DMS 273 (cell line): Measurements from ENCODE around the gene PRICKLE4.
"Not testable (repeated sequence)": the region's sequence is repeated elsewhere in the genome, so short reads cannot be mapped to it uniquely, and the experiment has no call there.

Experiments used
- DNase-seq: peaks from one replicate; lab custom pipeline; 2025; ENCODE audit not compliant: unreplicated experiment; lab: John Stamatoyannopoulos, UW

PRICKLE4 gene

GRCh38 chr6:41791305-41791704 lies 10.7 kb downstream of the PRICKLE4 start:
- DNase-seq: no peak

DNA sequence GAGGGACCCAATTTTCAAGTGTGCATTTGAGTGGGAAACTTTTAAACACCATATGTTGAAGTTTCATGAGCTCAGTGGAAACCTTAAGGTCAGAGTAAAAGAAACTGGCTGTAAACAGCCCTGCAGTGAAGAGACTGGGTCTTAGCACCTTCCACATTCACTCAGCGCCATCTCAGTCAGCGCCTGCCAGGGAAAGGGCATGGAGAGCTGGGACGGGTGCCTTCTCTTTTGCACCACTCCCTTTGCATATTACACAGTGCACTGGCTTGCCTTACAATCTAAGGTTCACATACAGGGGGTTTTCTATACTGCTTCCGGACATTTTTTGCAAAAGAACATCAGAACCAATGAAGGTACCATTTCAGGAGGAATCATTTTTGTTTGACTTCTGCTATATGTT lies 11.4 kb downstream of the PRICKLE4 start:
- DNase-seq: no peak

GRCh38 chr6:41796474-41796873 lies 15.9 kb downstream of the PRICKLE4 start:
- DNase-seq: no peak

GRCh38 chr6:41798901-41799558 lies 18.4 kb downstream of the PRICKLE4 start:
- DNase-seq: no peak

DNA sequence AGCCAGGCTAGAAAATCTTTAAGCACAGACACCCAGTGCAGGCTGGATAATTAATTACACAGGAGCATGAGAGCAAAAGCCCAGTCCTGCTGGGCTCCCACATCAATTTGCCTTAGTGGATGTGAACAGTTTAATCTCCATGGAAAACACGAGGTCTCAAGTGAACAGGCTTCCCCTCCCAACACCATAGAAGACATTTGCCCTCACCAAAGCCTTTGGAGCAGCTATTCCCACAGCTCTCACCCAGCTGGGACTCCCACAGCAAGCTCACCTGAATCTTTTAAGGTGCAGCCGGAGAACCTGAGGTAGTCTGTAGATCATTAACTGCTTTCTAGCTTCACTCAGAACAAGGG lies 19.0 kb downstream of the PRICKLE4 start:
- no peak for DNase-seq

GRCh38 chr6:41801380-41801779 lies 20.8 kb downstream of the PRICKLE4 start:
- DNase-seq: peak; percentile 37

GRCh38 chr6:41805830-41806774 lies 25.5 kb downstream of the PRICKLE4 start:
- DNase-seq: no peak

DNA sequence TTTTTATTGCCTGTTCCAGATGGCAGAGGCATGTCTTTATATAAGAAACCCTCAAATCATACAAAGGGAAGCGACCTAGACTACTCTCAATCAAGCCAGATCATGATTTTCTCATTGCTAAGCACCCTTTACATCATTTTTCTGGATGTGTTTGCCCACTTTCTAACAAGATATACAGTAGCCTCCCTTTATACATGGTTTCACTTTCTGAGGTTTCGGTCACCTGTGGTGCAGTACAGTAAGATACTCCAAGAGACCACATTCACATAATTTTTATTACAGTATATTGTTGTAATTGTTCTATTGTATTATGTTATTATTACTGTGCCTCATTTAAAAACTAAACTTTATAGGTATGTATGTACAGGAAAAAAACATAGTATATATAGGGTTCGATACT lies 30.5 kb downstream of the PRICKLE4 start:
- no peak for DNase-seq

- not testable (repeated sequence) for DNase-seq
These were observed 31.4 kb downstream of the PRICKLE4 start for GRCh38 chr6:41811946-41812345.

GRCh38 chr6:41813469-41813868 lies 32.9 kb downstream of the PRICKLE4 start:
- peak; percentile 44 for DNase-seq

DNA sequence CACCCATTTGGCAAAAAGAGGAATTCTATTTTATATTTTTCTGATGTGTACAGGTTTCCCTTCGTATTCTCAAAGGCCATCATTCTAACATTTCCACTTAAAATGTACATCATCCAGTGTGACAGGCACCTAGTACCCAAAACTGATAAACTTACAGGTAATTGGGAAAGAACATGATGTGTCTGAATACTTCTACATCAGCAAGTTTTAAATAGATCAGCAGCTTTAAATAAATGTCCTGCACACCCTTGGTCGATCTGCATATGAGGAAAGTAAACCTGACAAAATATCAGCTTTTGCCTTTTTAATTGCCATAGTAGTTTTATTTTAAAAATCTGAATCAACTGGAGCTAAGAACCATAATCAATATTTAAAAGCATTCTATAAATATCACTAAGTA lies 33.4 kb downstream of the PRICKLE4 start:
- no peak for DNase-seq

GRCh38 chr6:41814629-41815028 lies 34.0 kb downstream of the PRICKLE4 start:
- DNase-seq: peak; percentile 75

DNA sequence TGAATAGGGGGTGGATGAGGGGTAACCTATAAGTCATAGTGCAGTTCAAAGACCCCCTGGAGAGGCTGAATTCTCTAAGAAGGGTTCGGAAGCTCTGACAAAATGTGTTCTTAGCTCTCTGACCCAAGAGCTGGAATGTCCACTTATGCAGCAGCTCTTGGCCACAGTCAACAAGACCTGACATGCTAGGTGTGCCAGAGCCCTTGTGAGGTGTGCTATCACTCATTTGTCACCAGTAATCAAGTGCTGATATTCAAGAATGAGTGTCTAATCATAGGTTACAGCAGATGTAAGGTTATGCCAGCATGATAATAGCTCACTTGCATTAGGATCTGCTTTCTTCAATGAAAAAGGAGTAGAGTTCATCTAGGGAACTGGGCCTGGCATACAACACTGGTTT lies 35.0 kb downstream of the PRICKLE4 start:
- DNase-seq: no peak

DNA sequence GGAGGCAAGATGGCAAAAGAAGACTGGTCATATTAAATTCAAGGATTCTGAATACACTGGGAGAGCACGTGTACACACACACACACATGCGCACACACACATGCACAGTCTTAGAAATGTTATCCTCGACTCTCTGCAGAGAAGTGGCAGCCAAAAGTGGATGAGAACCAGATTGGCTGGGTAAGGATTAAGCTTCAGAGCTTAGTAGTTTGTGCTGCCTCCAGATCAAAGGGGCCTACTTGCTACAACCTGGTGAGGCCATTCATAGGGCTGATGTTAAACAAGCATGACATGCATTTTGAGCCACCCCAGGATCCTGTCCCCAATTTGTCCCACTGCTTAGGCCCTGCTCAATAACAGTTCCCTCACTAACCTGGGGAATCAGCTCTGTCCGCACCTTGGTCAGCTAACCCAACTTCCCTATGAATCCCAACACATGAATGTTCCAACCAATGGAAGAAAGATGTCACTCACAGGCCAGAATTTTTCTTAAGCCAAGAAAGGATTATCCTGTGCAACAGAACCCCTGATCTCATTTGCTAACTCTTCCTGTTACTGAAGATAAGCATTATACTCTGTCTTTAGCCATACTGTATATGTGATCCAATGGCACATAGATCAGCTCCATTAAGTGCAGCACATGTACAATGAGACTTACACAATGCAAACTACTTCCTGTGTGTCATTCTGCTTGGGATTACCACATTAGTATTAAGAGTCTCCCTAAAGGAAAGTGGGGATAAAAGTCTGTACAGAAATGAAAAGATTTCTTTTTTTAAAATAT lies 37.9 kb downstream of the PRICKLE4 start:
- no peak for DNase-seq

GRCh38 chr6:41821266-41821665 lies 40.7 kb downstream of the PRICKLE4 start:
- DNase-seq: no peak

DNA sequence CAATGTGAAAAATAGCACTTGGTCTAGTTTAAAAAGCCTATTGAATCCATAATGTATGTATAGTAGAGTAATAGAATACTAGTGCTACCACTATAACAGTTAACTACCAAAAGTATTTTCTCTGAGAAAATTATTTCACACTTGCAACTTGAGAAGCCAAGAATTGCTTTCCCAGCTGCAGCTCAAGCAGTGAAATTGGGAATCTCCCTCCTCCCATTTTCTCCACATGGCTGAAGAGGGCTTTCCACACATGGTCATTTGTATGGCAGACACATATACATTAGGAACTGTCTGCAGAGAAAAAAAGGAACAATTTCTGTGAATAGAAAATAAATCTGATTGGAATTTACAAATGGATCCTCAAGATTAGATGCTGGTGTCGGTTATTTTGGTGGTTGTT lies 41.4 kb downstream of the PRICKLE4 start:
- DNase-seq: no peak

DNA sequence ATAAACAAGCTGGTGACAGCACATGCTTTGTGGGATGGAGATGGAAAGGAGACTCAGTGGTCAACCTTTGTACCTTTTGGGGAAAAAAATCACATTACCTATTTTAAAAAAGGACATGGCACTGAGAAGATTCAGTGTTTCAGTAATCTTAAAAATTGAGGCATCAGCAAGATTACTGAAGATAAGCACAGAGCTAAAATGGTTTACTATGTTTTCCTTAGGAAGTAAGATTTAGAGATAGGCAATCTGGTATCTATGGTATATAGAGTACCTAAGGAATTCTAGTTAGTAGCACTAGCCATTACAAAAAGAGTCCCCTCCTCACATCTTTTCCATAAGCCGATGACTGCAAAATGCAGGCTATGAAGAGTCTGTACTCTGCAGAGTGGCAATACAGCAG lies 42.6 kb downstream of the PRICKLE4 start:
- no peak for DNase-seq

DNA sequence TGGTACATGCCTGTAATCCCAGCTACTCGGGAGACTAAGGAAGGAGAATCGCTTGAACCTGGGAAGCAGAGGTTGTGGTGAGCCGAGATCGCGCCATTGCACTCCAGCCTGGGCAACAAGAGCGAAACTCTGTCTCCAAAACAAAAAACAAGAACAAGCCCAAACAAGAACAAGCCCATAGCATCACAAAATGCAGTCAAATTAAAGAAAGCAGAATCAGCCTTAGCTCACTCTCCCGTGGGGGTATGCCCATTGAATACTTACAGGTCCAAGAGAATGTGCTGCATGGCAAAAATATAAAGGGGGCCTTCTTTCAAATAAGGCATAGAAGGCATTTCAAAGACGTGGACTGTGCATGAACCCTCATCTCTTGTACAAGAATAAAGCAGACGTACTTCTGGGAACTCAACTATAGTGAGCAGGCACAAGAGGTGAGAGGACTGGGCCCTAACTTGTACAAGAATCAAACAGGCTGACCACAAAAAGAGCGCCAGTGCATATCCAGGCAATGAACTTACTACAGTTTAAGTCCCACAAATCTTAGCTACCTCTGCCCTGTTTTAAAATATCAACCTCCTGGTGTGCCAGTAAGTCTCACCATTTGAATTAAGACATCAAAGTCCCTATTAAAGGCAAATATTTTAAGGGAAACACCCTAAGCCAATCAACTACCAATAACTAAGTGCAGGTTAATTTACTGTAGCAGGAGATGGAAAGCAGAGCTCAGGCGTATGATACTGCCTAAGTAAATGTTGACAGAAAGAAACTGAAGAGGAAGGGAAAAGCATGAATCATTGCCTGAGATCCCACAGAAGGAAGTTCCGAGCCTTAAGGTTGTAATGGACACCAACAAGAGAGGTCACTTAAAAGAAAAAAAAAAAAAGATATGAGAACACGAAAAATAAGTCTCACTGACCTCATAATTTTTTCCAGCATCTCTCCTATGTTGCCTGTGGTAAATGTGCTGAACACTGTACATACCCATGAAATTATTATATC lies 44.3 kb downstream of the PRICKLE4 start:
- DNase-seq: no peak

- no peak for DNase-seq
These were observed 45.9 kb downstream of the PRICKLE4 start for GRCh38 chr6:41826343-41827022.

- DNase-seq: no peak
These were observed 51.7 kb downstream of the PRICKLE4 start for GRCh38 chr6:41832263-41832662.
